ENCODE data around the gene CHAD.

GRCh38 chr17:50457621-50458020, 11.1 kb downstream of the CHAD start:
- TF ChIP-seq CTCF (conservative IDR thresholded peaks at IDR 0.05; ENCODE audit: low read length) (no peak), EZH2phosphoT487 (IDR thresholded peaks at IDR 0.05; ENCODE audit: borderline replicate concordance, low read depth, low read length) (no peak)
